NOMO-1 treated with DMSO at 0.1 percent for 48 hours (cell line): ENCODE results near the gene TJAP1.
A peak's percentile ranks its signal among the peaks of the same experiment; 100 is the strongest.
"Not testable (repeated sequence)": the region's sequence is repeated elsewhere in the genome, so short reads cannot be mapped to it uniquely, and the experiment has no call there.

Experiments used
- DNase-seq: peaks from one replicate; lab custom pipeline; 2025; ENCODE audit not compliant: unreplicated experiment; lab: John Stamatoyannopoulos, UW

Gene TJAP1

DNA sequence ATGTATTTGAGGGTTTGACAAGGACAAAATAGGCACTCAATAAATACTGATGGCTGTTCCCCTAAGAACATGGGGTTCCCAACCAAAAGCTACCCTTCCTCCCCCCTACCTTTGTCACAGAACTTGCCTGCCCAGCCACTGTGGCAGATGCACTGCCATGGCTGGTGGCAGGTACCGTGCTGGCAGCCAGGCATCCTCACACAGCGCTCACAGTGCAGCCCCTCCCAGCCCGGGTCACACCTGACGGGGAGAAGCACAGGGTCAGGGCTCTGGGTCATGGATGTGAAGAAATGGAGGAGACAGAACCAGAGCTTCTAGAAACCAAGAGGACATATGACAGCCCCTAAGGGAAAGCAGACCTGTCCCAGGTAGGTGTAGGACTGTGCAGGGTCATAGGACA is 24.5 kb upstream of the TJAP1 start:
- DNase-seq, result no peak

DNA sequence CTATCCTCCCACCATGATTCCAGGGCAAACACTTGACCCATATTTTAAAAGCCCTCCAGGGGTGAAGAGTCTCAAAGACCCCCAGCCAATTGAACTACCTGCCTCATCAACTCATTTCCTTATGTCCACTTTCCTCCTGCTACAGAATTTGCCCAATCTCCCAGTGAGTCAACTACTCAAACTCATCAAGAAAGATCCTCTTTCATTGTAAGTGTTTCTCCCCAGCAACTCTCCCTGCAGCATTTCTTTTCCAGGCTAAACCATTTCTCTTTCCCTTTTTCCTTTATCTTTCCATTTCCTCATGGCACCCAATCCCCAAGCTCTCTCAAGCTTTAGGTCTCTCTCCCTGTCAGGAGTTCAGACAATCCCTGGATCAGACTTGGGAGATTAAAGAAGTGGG is 23.5 kb upstream of the TJAP1 start:
- DNase-seq, result no peak

DNA sequence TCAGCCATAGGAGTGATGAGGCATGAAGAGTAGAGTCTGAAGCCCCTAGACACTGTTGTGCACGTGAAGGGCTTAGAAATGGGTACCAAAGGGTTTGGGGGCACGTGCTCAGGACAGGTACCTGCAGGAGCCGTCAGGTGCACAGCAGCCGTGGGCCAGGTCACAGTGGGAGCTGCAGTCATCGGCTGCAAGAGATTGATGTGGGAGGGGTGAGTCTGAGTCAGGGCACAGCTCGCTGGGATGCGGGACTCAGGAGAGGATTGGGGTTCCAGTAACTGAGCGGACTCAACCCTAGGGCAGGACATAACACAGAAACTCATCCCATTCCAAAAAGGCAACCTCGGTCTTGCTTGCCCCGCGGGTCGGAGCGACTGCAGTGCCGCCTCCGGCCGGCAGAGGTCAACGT is 23.1 kb upstream of the TJAP1 start:
- no peak for DNase-seq

DNA sequence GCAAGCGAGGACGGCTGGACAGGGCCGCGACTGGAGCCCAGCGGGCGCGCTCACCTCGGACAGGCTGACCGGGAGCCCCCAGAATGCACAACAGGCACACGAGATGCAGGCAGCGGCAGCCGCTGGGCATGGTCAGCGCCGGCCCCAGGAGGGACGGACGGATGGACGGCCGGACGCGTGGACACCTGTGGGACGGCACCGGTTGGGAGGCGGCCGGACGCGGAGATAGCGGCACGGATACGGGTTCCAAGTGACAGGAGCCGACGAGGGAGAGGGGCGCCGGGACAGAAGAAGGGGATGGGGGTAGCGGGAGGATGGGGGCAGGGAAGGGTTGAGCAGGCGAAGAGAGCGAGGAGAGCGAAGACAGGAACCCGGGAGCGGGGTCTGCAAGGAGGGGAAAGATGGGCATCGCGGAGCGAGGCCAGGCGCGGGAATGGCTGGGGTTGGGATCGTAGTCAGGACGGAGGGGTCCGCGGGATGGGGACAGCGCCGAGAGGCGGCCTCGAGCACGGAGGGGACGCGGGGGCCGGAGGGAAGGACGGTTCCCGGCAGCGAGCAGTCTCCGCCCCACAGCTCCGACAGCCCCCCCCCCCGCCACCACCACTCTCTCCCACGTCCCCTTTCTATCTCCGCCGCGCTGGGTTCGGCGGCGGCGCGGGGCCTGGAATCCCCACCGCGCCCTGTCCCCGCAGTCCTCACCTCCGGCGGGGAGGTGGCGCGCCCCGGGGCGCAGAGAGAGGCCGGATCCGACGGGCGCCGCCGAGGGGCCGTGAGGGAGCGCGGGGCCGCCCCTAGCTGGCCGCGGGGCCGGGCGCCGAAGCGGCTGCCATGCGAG is 22.5 kb upstream of the TJAP1 start:
- peak; percentile 42 for DNase-seq

DNA sequence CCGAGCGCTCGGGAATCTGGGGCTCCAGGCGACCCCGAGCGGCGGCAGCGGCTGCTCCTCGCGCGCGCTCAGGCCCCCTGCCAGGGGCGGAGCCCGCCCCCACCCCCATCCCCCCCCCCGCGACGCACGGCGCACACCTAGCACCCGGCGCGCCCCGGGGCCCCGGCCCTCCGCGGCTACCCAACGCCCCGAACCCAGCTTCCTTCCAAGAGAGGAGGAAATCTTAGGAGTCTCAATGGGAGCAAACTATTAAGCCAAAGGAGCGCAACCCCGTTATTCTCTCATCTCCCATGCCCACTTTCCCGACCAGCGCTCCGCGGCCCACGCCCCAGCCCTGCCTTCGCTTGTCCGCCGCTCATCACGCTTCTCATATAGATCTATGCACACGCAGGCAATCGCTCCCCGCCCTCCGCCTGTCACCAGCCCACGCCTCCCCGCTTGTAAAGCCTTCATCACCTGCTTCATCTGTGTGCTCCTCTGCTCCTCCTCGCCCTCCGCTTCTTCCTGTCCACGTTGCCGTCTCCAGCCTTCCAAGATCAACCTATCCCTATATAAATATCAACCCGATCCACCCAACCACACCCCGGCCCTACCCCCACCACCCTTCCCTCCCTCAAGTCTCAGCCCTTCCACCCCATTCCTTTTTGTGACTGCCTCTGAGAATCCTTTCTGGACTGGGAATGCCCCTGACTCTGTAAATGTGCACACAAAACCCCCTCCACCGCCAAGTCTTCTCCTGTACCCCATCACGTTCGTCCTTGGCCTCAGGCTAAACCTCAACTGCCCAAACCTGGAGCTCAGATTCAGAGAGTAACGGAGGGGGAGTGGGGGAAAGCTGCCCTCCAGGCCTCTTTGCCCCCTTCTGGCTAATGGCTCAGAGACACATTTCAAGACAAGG is 21.6 kb upstream of the TJAP1 start, which contains the start of gene DLK2:
Gene DLK2 (minus strand): TSS at position 18 of the 898 bp plus-strand sequence. CDS start 723 bp downstream, outside the sequence.
- DNase-seq, result peak; percentile 22

DNA sequence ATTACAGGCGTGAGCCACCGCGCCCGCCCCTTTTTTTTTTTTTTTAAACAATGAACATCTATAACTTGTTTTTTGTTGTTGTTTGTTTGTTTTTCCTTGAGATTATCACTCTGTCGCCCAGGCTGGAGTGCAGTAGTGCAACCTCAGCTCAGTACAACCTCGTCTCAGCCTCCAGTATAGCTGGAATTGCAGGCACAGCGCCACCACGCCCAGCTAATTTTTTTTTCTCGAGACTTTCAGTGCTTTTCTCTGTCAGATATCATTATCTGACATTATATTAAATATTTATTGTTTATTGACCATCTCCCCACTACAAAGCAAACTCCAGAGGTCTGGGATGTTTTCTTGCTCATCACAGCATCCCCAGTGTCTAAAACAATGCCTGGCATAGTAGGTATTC is 19.7 kb upstream of the TJAP1 start:
- no peak for DNase-seq

DNA sequence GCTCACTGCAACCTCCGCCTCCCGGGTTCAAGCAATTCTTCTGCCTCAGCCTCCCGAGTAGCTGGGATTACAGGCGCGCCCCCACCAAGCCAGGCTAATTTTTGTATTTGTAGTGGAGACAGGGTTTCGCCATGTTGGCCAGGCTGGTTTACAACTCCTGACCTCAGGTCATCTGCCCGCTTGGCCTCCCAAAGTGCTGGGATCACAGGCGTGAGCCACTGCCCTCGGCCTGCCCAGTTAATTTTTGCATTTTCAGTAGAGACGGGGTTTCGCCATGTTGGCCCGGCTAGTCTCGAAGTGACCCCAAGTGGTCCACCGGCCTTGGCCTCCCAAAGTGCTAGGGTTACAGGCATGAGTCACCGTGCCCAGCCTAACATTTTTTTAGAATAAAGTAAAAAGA is 19.2 kb upstream of the TJAP1 start:
- DNase-seq, result not testable (repeated sequence)

DNA sequence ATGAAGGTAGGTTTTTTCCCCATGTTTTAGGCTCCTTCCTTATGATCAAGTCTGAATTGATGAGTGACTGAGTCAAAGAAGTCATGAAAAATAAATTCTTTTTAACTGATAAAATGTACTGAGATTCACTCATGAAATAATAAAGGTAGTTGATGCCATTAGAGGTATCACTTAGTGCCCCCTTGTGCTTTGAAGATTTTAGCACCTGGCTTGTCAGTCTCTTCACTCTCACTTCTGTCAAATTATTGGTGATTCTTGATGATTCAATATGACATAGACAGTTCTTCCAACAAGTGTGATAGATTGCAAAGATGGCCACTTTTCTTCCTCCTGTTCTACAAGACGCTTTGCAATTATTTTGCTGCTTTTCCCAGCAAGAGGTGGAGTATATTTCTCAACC is 17.8 kb upstream of the TJAP1 start:
- no peak for DNase-seq

DNA sequence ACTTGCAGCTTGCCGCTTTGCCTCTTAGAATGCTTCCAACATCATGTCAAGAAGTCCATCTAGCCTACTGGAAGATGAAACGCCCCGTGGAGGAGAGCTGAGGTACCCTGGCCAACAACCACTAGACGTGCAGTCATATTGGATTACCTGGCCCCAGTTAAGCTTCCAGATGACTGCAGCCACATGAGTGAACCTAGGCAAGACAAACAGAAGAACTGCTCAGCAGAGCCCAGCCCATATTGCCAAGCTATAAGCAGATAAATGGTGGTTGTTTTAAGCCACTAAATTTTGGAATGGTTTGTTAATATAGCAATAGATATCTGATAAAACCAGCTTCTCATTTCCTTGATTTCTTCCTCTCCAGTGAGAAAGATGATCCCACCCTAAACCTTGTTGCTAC is 17.3 kb upstream of the TJAP1 start:
- no peak for DNase-seq

DNA sequence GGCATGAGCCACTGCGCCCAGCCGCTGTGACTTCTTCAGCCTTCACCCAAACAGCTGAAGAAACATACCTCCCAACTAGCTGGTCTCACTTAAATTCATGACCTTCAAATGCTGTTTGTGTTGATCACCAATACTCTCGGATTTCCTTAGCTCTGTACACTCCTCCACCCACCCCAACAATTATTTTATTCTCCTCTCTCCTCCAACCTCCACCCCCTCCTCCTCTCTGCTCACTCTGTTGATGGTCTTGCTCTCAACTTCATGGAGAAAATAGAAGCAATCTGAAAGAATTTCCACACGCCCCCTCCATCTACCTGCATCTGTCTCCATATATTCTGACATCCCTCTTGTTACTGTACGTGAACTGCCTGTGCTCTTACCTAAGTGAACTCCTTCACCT is 15.4 kb upstream of the TJAP1 start:
- no peak for DNase-seq

DNA sequence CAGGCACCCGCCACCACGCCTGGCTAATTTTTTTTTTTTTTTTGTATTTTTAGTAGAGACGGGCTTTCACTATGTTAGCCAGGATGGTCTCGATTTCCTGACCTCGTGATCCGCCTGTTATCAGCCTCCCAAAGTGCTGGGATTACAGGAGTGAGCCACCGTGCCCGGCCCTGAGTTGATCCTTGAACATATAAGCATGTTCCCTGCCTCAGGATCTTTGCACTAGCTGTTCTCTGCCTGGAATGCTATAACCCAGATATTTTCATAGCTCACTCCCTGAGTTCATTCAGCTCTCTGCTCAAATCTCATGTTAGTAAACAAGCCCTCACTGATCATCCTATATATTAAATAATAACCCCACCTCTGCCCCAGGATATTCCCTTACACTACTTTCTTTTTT is 13.0 kb upstream of the TJAP1 start:
- DNase-seq, result no peak

DNA sequence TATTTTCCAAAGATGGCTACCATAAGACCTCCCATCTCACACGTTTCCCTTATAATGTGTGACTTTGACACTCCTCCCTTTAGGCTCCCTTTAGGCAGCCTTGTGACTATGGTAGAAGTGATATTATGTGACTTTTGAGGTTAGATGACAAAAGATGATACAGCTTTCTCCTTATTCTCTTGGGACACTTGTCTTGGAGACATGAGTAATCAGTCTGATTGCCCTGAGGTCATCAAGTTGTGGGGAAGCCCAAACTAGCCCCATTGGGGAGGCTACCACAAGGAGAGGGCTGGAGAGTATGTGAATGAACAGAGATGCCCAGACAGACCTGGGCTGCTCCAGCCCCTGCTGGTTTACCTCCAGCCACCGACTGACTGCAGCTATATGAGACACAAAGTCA is 11.4 kb upstream of the TJAP1 start:
- no peak for DNase-seq

DNA sequence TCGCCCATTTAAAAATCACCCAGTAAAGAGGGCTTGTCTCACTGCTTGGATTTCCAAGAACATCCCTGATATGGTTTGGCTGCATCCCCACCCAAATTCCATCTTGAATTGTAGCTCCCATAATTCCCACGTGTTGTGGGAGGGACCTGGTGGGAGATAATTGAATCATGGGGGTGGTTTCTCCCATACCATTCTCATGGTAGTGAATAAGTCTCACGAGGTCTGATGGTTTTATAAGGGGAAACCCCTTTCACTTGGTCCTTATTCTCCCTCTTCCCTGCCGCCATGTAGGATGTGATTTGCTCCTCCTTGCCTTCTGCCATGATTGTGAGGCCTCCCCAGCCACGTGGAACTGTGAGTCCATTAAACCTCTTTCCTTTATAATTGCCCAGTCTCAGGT is 10.1 kb upstream of the TJAP1 start:
- not testable (repeated sequence) for DNase-seq

DNA sequence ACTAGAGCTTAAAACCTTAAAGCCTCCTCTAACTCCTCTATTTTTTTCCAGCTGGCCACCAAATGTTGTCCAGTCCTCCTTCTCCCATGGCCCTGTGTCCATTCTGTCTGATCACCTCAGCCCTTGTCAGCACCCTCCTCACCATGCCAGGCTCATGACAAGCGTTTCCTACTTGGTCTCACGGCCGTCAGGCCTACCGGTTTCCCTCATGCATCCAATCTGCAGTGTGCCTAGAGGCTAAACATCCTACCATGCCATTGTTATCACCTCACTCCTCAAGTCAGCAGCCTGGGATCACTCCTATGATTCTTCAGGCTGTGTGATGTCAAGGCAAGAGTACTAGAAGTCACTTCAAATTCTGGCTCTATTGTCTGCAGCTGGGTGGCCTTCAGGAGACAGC is 9.6 kb upstream of the TJAP1 start:
- DNase-seq, result no peak

DNA sequence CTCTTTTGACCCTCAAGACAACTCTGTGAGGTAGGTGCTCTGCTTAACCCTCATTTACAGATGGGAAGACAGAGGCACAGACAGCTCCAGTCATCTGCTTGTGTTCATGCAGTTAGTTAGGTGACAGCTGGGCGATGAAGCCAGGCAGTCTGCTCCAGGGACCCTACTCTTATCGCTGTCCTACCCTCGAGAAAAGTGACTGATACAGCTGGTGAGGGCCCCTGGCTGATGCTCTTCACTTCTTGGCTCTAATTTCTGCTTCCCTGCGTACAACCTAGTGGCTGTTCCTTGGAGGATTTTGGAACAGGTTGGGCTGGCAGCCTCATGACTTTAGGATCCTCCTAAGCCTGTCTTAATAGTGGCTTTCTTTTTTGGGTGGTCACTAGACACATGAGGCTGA is 9.1 kb upstream of the TJAP1 start:
- no peak for DNase-seq

DNA sequence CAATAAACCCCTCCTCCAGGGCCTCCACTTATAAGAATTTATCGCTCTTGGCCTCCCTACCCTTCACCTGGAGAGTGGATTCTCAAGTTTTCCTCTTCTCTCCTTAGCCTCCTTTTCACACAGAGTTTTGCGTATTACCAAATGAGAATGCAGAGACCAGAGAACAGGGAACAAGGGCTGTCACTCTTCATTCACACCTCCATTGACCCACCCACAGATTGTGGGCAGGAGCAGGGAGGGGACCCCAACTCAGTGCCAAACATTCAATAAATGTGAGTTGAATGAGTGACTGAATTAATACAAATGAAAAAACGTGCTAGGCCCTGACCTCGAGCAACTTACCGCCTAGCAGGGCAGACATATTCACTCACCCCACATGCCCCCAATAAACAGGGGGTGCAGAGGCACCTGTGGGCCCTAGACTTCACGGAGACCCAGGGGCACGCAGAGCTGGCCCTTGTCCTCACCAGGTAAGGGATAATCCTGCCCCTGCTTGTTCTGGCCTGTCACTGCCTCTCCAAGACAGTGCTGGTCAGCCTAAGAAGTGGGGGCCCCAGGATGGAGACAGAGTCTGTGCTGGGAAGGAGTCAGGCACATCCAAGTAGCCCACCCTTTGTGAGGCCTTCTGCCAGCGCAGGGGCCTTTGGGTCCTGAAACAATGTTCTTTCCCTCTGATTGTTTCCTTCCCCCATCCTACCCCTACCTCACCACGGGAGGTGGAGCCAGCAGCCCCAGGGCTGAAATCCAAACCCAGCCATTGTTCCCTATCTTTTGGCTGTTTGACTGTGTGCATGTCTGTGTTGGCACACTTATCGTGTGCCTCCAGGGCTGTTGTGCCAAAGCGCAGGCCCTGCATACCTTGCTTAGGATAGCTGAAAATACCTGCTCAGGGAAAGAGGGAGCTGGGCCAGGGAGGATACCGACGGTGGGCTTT is 8.4 kb upstream of the TJAP1 start:
- DNase-seq, result no peak

DNA sequence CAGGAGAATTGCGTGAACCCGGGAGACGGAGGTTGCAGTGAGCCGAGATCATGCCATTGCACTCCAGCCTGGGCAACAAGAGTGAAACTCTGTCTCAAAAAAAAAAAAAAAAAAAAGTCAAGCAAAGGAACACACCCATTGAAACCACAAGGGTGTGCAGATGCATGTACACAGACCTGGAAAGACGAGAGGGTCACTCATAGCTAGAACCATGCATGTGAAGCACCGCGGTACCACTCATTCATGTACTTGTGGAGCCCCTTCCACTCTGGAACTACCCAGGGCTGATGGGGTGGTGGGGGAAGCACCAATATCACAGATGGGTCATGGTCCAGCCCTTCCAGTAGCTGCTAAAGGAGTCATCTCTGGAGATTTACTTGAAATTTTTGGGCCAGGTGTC is 7.4 kb upstream of the TJAP1 start:
- DNase-seq, result no peak

DNA sequence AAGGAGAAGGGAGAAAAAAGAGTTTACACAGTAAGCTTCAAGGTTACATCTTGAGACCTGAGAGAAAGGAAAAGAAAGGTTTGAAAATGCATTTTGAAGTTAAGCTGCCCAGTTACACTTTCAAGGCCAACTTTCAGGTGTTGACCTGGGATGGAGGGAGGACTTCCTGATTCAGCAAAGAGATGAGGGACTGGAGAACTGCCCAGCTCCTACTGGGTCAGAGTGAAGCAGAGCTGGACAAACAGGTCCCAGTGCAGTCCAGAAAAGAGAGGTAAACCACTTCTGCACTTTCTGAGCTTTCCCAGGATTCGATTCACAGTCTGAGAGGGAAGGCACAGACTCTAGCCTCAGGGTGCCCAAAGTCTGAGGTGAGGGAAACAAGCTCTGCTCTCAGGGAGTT is 6.0 kb upstream of the TJAP1 start:
- DNase-seq, result no peak

DNA sequence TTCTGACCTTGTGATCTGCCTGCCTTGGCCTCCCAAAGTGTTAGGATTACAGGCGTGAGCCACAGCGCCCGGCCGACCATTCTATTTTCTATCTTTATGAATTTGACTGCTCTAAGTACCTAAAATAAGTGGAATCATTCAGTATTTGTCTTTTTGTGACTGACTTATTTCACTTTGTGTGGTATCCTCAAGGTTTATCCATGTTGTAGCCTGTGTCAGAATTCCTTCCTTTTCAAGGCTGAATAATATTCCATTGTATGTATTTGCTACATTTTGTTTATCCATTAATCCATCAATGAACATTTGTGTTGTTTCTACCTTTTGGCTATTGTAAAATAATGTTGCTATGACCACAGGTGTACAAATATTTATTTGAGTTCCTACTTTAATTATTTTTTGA is 4.9 kb upstream of the TJAP1 start:
- DNase-seq, result no peak

DNA sequence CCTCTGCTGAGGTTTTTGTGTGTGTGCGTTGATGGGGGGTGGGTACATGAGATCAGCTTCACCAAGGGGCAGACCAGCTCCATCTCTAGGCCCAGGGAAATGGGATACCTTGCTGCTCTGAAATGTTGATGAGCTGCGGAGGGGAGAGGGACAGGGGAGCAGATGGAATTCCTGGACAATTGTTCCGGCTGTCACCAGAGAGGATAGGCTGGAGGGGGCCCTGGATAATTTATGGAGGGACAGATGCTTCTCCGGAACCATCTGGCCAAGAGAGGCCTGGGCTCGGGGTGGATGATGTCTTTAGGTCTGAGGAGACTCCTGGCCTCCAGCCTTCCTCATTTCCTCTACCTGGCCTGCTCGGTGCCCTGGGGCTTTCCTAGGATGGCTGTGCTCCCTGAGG is 1.9 kb upstream of the TJAP1 start:
- no peak for DNase-seq

DNA sequence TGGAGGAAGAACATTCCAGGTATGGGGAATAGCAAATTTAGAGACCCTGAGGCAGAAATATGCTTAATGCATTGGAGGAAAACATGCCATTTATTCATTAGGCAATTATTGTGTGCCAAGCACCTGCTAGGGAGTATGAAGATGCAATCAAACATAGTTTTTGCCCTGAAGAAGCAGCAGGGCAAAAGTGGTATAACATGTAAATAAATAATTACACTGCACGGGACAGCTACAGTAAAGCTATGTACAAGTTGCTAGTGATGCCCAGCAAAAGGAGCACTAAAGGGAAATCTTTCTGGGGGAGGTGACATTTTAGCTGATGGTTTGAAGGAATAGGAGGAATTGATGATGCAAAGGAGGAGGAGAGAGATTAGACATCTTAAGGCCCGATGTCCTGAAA is 624 bp upstream of the TJAP1 start:
- no peak for DNase-seq
